GM19463 (cell line): ENCODE results near the gene PIKFYVE.
"Not testable (repeated sequence)": the region's sequence is repeated elsewhere in the genome, so short reads cannot be mapped to it uniquely, and the experiment has no call there.

Experiments
- ATAC-seq: cut with Tn5 transposase; IDR thresholded peaks from one replicate; pipeline ENCODE4 v1.9.1; 2021; ENCODE audit warnings: mild to moderate bottlenecking, moderate library complexity; ENCODE audit not compliant: unreplicated experiment

PIKFYVE gene

GRCh38 chr2:208359632-208359986 is 93.6 kb downstream of the PIKFYVE start:
- no peak for ATAC-seq

GRCh38 chr2:208360259-208361076 is 94.4 kb downstream of the PIKFYVE start:
- ATAC-seq: no peak

- no peak for ATAC-seq
Observed at GRCh38 chr2:208361077-208361441, 95.0 kb downstream of the PIKFYVE start.

GRCh38 chr2:208363485-208363884 is 97.4 kb downstream of the PIKFYVE start:
- peak; percentile 68 for ATAC-seq

GRCh38 chr2:208366215-208367127 is 100.4 kb downstream of the PIKFYVE start:
- peak; percentile 39 for ATAC-seq

GRCh38 chr2:208369091-208369490 is 103.0 kb downstream of the PIKFYVE start:
- no peak for ATAC-seq

- no peak for ATAC-seq
Observed at GRCh38 chr2:208370881-208371633, 105.0 kb downstream of the PIKFYVE start.

GRCh38 chr2:208371634-208371935 is 105.5 kb downstream of the PIKFYVE start:
- ATAC-seq: no peak

GRCh38 chr2:208373460-208374089 is 107.5 kb downstream of the PIKFYVE start:
- ATAC-seq: peak; percentile 54

- ATAC-seq: no peak
Observed at GRCh38 chr2:208375491-208376068, 109.5 kb downstream of the PIKFYVE start.

GRCh38 chr2:208377344-208377860 is 111.3 kb downstream of the PIKFYVE start:
- not testable (repeated sequence) for ATAC-seq

- no peak for ATAC-seq
Observed at GRCh38 chr2:208379192-208379591, 113.1 kb downstream of the PIKFYVE start.

GRCh38 chr2:208384637-208385036 is 118.6 kb downstream of the PIKFYVE start:
- no peak for ATAC-seq

- ATAC-seq: no peak
Observed at GRCh38 chr2:208386541-208386940, 120.5 kb downstream of the PIKFYVE start.

GRCh38 chr2:208389940-208390339 is 123.9 kb downstream of the PIKFYVE start:
- no peak for ATAC-seq

- ATAC-seq: no peak
Observed at GRCh38 chr2:208392300-208392699, 126.2 kb downstream of the PIKFYVE start.

- ATAC-seq: not testable (repeated sequence)
Observed at GRCh38 chr2:208396796-208397195, 130.7 kb downstream of the PIKFYVE start.

- no peak for ATAC-seq
Observed at GRCh38 chr2:208399201-208399600, 133.1 kb downstream of the PIKFYVE start.

GRCh38 chr2:208406474-208407451 is 140.7 kb downstream of the PIKFYVE start, which contains the start of gene PTH2R:
PTH2R (plus strand) TSS chr2:208406792; CDS start chr2:208407044, 252 bp downstream.
- ATAC-seq: no peak
